ENCODE results near the gene MVB12B. TPM values are rescaled to one million over a fixed set of nuclear protein-coding genes. Genes with fewer than 3 reads are reported as not detected.
"Not testable (repeated sequence)": the region's sequence is repeated elsewhere in the genome, so short reads cannot be mapped to it uniquely, and the experiment has no call there.

The MVB12B gene
- total RNA-seq, 2 donors from 2014 or later = 5.9 to 8.7 TPM

DNA sequence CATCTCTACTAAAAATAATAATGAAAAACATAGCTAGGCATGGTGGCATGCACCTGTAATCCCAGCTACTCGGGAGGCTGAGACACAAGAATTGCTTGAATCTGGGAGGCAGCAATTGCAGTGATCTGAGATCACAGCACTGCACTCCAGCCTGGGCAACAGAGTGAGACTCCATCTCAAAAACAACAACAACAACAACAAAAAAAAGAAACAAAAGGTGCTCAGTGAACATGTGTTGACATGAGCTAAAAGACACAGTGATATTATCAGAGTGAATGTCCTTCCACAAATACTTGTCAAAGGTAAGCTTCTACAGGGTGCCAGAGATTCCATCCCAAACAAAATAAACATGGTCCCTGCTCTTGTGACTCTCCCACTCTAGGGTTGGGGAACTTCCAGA lies 211.9 kb downstream of the MVB12B start:
- H3K9me3 ChIP-seq = no peaks in the 10 kb centered on the region
- H3K36me3 ChIP-seq = no peaks in the 10 kb centered on the region
- TF ChIP-seq, protein P1, sequence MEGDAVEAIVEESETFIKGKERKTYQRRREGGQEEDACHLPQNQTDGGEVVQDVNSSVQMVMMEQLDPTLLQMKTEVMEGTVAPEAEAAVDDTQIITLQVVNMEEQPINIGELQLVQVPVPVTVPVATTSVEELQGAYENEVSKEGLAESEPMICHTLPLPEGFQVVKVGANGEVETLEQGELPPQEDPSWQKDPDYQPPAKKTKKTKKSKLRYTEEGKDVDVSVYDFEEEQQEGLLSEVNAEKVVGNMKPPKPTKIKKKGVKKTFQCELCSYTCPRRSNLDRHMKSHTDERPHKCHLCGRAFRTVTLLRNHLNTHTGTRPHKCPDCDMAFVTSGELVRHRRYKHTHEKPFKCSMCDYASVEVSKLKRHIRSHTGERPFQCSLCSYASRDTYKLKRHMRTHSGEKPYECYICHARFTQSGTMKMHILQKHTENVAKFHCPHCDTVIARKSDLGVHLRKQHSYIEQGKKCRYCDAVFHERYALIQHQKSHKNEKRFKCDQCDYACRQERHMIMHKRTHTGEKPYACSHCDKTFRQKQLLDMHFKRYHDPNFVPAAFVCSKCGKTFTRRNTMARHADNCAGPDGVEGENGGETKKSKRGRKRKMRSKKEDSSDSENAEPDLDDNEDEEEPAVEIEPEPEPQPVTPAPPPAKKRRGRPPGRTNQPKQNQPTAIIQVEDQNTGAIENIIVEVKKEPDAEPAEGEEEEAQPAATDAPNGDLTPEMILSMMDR (IDR thresholded peaks at IDR 0.05) = no peak
- DNase-seq (ENCODE audit: low spot score) = no peak
- no peak overlapping the region for H3K4me3 ChIP-seq
- no peaks in the 10 kb centered on the region for H3K27me3 ChIP-seq
- H3K4me1 ChIP-seq = no peaks in the 10 kb centered on the region
- no peak overlapping the region for H3K27ac ChIP-seq

GRCh38 chr9:126540398-126540797 lies 213.8 kb downstream of the MVB12B start:
- not testable (repeated sequence) for H3K36me3 ChIP-seq; H3K4me1 ChIP-seq; H3K9me3 ChIP-seq; H3K27ac ChIP-seq; H3K4me3 ChIP-seq; DNase-seq (ENCODE audit: low spot score); H3K27me3 ChIP-seq

- DNase-seq (ENCODE audit: low spot score) = no peak
- no peaks in the 10 kb centered on the region for H3K36me3 ChIP-seq
- H3K27me3 ChIP-seq = no peaks in the 10 kb centered on the region
- no peak overlapping the region for H3K27ac ChIP-seq
- no peaks in the 10 kb centered on the region for H3K4me1 ChIP-seq
- H3K9me3 ChIP-seq = no peaks in the 10 kb centered on the region
- TF ChIP-seq, protein P1 (IDR thresholded peaks at IDR 0.05) = no peak
- H3K4me3 ChIP-seq = no peak overlapping the region
Measured at GRCh38 chr9:126543490-126543889, 216.9 kb downstream of the MVB12B start.

DNA sequence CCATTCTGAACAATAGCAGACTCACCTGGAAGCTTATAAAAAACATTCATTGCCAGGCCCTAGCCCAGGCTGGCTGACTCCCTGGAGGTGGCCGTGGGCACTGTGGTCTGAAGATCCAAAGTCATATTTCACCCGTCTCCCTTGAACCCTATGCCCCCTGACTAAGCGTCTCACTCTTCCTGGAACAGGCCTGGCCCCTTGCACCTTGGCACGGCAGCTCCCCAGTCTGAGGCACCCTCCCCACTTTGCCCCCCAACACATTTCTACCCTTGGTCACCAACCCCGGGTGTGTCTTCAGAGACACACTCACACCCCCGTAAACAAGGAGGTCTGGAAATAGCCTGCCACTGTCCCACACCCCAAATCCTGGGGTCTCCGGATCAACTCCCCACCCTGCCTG lies 218.5 kb downstream of the MVB12B start:
- no peak overlapping the region for H3K27ac ChIP-seq
- no peak overlapping the region for H3K4me3 ChIP-seq
- no peak for DNase-seq (ENCODE audit: low spot score)
- H3K27me3 ChIP-seq = no peaks in the 10 kb centered on the region
- H3K9me3 ChIP-seq = no peaks in the 10 kb centered on the region
- no peaks in the 10 kb centered on the region for H3K36me3 ChIP-seq
- no peaks in the 10 kb centered on the region for H3K4me1 ChIP-seq
- TF ChIP-seq, protein P1 (IDR thresholded peaks at IDR 0.05) = no peak

DNA sequence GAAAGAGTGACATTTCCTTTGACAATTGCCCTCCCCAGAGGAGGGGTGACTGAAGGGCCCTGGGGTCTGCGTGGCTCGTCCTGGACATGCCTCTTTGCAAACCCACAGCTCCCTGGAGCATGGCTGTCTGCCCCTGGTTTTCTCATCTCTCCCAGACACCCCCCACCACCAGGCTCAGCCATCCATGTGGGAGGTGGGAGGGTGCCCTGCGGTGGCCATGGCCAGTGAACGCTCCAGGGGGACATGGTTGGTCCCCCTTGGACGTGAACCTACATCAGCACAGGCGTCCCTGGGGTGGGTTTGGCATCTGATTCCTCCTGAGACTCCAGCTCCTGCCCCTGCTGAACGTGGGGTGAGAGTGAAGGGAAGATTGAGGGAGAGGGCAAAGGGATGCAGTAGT lies 219.4 kb downstream of the MVB12B start:
- Histone ChIP-seq H3K4me3 (no peak overlapping the region), H3K27ac (no peak overlapping the region), H3K27me3 (no peaks in the 10 kb centered on the region), H3K36me3 (no peaks in the 10 kb centered on the region), H3K9me3 (no peaks in the 10 kb centered on the region), H3K4me1 (no peaks in the 10 kb centered on the region)
- TF ChIP-seq, protein P1 (IDR thresholded peaks at IDR 0.05) = no peak
- no peak for DNase-seq (ENCODE audit: low spot score)

DNA sequence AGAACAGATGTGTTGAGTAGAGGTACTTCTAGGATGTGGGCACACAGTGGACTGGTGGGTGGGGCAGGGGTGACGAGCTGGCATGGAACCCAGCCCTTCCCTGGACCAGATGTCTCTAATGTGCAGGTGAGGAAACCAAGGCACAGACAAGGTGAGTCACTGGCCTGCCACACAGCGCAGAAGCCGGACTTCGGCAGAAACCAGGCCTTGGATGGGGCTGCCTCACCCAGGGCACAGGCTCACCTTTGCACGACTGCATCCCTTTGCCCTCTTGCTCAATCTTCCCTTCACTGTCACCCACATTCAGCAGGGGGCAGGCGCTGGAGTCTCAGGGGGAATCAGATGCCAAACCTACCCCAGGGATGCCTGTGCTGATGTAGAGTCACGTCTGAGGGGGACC lies 221.7 kb downstream of the MVB12B start:
- Histone ChIP-seq H3K27ac (no peak overlapping the region), H3K36me3 (no peaks in the 10 kb centered on the region), H3K4me1 (no peaks in the 10 kb centered on the region), H3K9me3 (no peaks in the 10 kb centered on the region), H3K4me3 (no peak overlapping the region), H3K27me3 (no peaks in the 10 kb centered on the region)
- TF ChIP-seq, protein P1 (IDR thresholded peaks at IDR 0.05) = no peak
- DNase-seq (ENCODE audit: low spot score) = no peak
